Activated CD8-positive, alpha-beta T cell treated with anti-CD3 and anti-CD28 coated beads, Interleukin-2, amount 10 ng/mL, durations not matched to agents 7 days and 5 days (primary cell): ENCODE measurements around the gene EIF4ENIF1. TPM values are rescaled to one million over a fixed set of nuclear protein-coding genes. Genes with fewer than 3 reads are reported as not detected.

Source experiments
- ATAC-seq: fragments of 150-1000 bp; cut with Tn5 transposase; one replicate; pipeline ENCODE4 v1.10.0; 2021; ENCODE audit warnings: moderate library complexity
- CTCF ChIA-PET: fragments of 350-600 bp; sonication (Branson Sonifier 250); formaldehyde crosslinking; loops from one replicate; lab custom pipeline; 2021; ENCODE audit warnings: antibody characterized with exemption; lab: Charles Lee
- POLR2A ChIA-PET: fragments of 350-600 bp; sonication (Branson Sonifier 250); formaldehyde crosslinking; loops from one replicate; lab custom pipeline; 2021; ENCODE audit warnings: antibody characterized with exemption; lab: Charles Lee
- DNase-seq: peaks from one replicate; pipeline ENCODE4 v3.0.0-alpha.2; 2020
- H3K27ac Mint-ChIP-seq: one replicate; pipeline ENCODE4 v1.8.0; 2021; ENCODE audit warnings: mild to moderate bottlenecking, mixed read lengths
- H3K27me3 Mint-ChIP-seq: one replicate; pipeline ENCODE4 v1.8.0; 2021; ENCODE audit warnings: low read depth, mixed read lengths
- H3K36me3 Mint-ChIP-seq: one replicate; pipeline ENCODE4 v1.8.0; 2021; ENCODE audit warnings: low read depth, mixed read lengths
- H3K4me1 Mint-ChIP-seq: one replicate; pipeline ENCODE4 v1.8.0; 2021; ENCODE audit warnings: low read depth, mixed read lengths
- H3K4me3 Mint-ChIP-seq: one replicate; pipeline ENCODE4 v1.8.0; 2021; ENCODE audit warnings: mild to moderate bottlenecking, mixed read lengths
- H3K9me3 Mint-ChIP-seq: one replicate; pipeline ENCODE4 v1.8.0; 2022; ENCODE audit warnings: mixed read lengths; ENCODE audit not compliant: insufficient read depth
- total RNA-seq, 2 experiments: library from RNA; stranded (reverse); gene quantifications; one replicate each; pipeline ENCODE4 v1.2.3, GENCODE V29; 2021

The EIF4ENIF1 gene
- total RNA-seq, 2 experiments from 2014 or later, result 34.6 to 39.3 TPM

- no peak for ATAC-seq
- no peak overlapping the region for H3K4me3 Mint-ChIP-seq
- ChIA-PET CTCF (no interaction called here), POLR2A (no interaction called here)
- peaks cover 49% of the 10 kb centered on the region for H3K36me3 Mint-ChIP-seq
- H3K27ac Mint-ChIP-seq, result no peak overlapping the region
- H3K9me3 Mint-ChIP-seq, result no peaks in the 10 kb centered on the region
- H3K27me3 Mint-ChIP-seq, result no peaks in the 10 kb centered on the region
- no peak for DNase-seq
- H3K4me1 Mint-ChIP-seq, result no peaks in the 10 kb centered on the region
Measured at GRCh38 chr22:31465307-31465706, 24.3 kb downstream of the EIF4ENIF1 start.

- no peaks in the 10 kb centered on the region for H3K4me1 Mint-ChIP-seq
- DNase-seq (no peak), ATAC-seq (no peak)
- H3K27me3 Mint-ChIP-seq, result no peaks in the 10 kb centered on the region
- H3K36me3 Mint-ChIP-seq, result peaks cover 50% of the 10 kb centered on the region
- POLR2A ChIA-PET, result no interaction called here
- H3K27ac Mint-ChIP-seq, result no peak overlapping the region
- H3K9me3 Mint-ChIP-seq, result no peaks in the 10 kb centered on the region
- CTCF ChIA-PET, result no interaction called here
- no peak overlapping the region for H3K4me3 Mint-ChIP-seq
Measured at GRCh38 chr22:31461699-31462098, 27.9 kb downstream of the EIF4ENIF1 start.

DNA sequence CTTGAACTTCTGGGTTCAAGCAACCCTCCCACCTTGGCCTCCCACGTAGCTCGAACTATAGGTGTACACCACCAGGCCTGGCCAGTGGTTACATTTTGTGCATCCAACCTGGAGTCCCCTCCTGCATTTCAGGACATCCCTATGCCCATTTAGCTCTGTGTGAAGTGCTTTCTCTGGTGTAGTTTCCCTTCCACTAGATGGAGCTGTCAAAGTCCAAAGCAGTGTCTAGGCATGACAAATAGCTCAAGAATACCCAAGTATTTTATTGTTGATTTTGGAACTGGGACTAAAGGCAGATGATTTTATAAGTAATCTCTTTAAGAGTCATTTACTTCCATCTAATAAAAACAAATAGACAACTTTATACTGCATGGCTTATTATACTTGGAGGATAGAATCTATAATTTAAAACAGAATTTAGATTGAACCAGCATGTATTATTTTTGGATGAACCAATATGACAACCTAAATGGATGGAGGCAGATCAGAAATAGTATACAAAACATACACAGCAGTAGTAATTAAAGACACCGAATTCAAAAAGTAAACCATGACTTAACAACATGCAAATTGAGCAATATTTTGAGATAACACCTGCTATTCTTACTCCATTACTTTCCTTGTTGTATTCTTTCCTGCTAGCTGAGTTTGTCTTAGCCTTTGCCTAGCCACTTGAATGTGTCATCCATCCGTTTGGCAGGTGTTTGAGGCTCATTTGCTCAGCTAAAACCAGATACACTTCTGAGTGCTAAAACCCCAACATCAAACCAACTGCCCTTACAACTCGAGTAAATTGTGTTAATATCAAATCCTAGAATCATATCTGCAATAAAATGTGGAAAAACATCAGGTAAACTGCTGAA is 37.7 kb downstream of the EIF4ENIF1 start:
- Mint-ChIP-seq H3K36me3 (peaks cover 40% of the 10 kb centered on the region), H3K4me1 (peaks cover 3% of the 10 kb centered on the region), H3K27me3 (no peaks in the 10 kb centered on the region), H3K9me3 (no peaks in the 10 kb centered on the region), H3K27ac (no peak overlapping the region), H3K4me3 (no peak overlapping the region)
- ATAC-seq (peak; percentile 76), DNase-seq (peak; percentile 29)
- ChIA-PET POLR2A (interaction anchor here (0.9 kb wide), 1 partner anchor 178 kb away, joined by 3 read pairs; no protein-coding TSS in a partner anchor), CTCF (interaction anchor here (0.6 to 2.0 kb wide), 22 partner anchors 9 to 210 kb away, joined by 3 to 18 read pairs (median 5); partner anchors contain the start of gene PISD)

- H3K4me3 Mint-ChIP-seq, result no peak overlapping the region
- no peak overlapping the region for H3K27ac Mint-ChIP-seq
- peaks cover 42% of the 10 kb centered on the region for H3K36me3 Mint-ChIP-seq
- DNase-seq (no peak), ATAC-seq (no peak)
- ChIA-PET CTCF (interaction anchor here (1.4 kb wide), 1 partner anchor 44 kb away, joined by 3 read pairs; no protein-coding TSS in a partner anchor), POLR2A (interaction anchor here (0.6 kb wide), 1 partner anchor 18 kb away, joined by 3 read pairs; no protein-coding TSS in a partner anchor)
- H3K9me3 Mint-ChIP-seq, result no peaks in the 10 kb centered on the region
- peaks cover 3% of the 10 kb centered on the region for H3K4me1 Mint-ChIP-seq
- no peaks in the 10 kb centered on the region for H3K27me3 Mint-ChIP-seq
Measured at GRCh38 chr22:31449506-31449905, 40.1 kb downstream of the EIF4ENIF1 start.

- ChIA-PET CTCF (interaction anchor here (0.7 to 1.4 kb wide), 3 partner anchors 10 to 184 kb away, joined by 3 read pairs; no protein-coding TSS in a partner anchor), POLR2A (interaction anchor here (0.7 kb wide), 1 partner anchor 360 kb away, joined by 3 read pairs; no protein-coding TSS in a partner anchor)
- Mint-ChIP-seq H3K36me3 (peaks cover 41% of the 10 kb centered on the region), H3K9me3 (no peaks in the 10 kb centered on the region), H3K27ac (peak overlapping the region; percentile 40), H3K4me1 (peaks cover 3% of the 10 kb centered on the region), H3K4me3 (no peak overlapping the region), H3K27me3 (no peaks in the 10 kb centered on the region)
- DNase-seq (no peak), ATAC-seq (no peak)
Measured at GRCh38 chr22:31448382-31448781, 41.3 kb downstream of the EIF4ENIF1 start.

DNA sequence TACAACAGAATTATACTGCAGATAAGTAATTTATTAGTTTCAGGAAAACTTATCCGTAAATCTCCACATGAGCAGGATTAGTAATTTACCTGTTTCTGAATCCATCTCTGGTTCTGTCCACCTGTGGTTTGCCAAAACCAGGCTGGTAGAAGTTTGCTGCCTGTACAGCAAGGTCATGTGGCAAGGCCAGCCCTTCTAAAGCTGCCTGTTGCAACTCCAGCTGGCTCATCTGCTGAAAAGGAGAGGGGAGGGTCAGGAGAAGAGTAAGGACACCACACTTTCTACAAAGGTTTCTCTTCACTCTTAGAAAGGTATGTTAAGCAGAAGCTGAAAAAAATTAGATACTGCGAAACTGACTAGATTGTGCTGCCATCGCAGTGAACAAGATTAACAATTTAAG is 42.3 kb downstream of the EIF4ENIF1 start:
- Mint-ChIP-seq H3K36me3 (peaks cover 44% of the 10 kb centered on the region), H3K4me3 (no peak overlapping the region), H3K4me1 (peaks cover 2% of the 10 kb centered on the region), H3K9me3 (no peaks in the 10 kb centered on the region), H3K27me3 (no peaks in the 10 kb centered on the region), H3K27ac (no peak overlapping the region)
- ChIA-PET CTCF (interaction anchor here (0.7 to 1.7 kb wide), 4 partner anchors 8 to 218 kb away, joined by 3 read pairs; no protein-coding TSS in a partner anchor), POLR2A (interaction anchor here (0.7 kb wide), 1 partner anchor 359 kb away, joined by 3 read pairs; no protein-coding TSS in a partner anchor)
- DNase-seq (no peak), ATAC-seq (no peak)

GRCh38 chr22:31446767-31447166 is 42.9 kb downstream of the EIF4ENIF1 start:
- H3K27me3 Mint-ChIP-seq, result no peaks in the 10 kb centered on the region
- CTCF ChIA-PET, result interaction anchor here (0.6 to 1.7 kb wide), 3 partner anchors 13 to 186 kb away, joined by 3 read pairs; no protein-coding TSS in a partner anchor

GRCh38 chr22:31446208-31446607 is 43.4 kb downstream of the EIF4ENIF1 start:
- CTCF ChIA-PET, result interaction anchor here (1.0 to 1.7 kb wide), 2 partner anchors 14 to 188 kb away, joined by 3 read pairs; no protein-coding TSS in a partner anchor
- POLR2A ChIA-PET, result no interaction called here
- H3K9me3 Mint-ChIP-seq, result no peaks in the 10 kb centered on the region
- H3K27ac Mint-ChIP-seq, result peak overlapping the region; percentile 14
- peaks cover 46% of the 10 kb centered on the region for H3K36me3 Mint-ChIP-seq
- ATAC-seq (no peak), DNase-seq (no peak)
- H3K4me1 Mint-ChIP-seq, result no peaks in the 10 kb centered on the region
- H3K4me3 Mint-ChIP-seq, result no peak overlapping the region
- no peaks in the 10 kb centered on the region for H3K27me3 Mint-ChIP-seq

More at GRCh38 chr22:31446767-31447166, 42.9 kb downstream of the EIF4ENIF1 start:
- Mint-ChIP-seq H3K4me3 (no peak overlapping the region), H3K4me1 (no peaks in the 10 kb centered on the region), H3K9me3 (no peaks in the 10 kb centered on the region), H3K27ac (no peak overlapping the region), H3K36me3 (peaks cover 47% of the 10 kb centered on the region)
- ATAC-seq (no peak), DNase-seq (no peak)
- POLR2A ChIA-PET, result no interaction called here

DNA sequence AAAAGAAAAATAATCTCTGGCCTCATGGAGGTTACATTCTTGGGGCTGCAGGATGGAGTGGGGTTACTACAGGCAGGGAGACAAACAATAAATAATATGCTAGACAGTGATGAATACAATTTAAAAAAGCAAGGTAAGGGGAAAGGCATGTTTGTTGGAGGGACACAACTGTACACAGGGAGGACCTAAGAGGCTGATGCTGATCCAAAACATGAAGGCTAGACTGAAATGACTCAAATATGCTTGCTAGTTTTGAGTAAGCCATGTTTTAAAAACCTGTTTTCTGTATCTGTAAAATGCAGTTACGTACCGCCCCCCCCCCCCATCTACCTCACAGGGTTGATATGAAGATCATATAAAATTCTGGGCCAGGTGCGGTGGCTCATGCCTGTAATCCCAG is 44.0 kb downstream of the EIF4ENIF1 start:
- DNase-seq (no peak), ATAC-seq (no peak)
- ChIA-PET POLR2A (no interaction called here), CTCF (interaction anchor here (1.0 to 1.2 kb wide), 2 partner anchors 10 to 189 kb away, joined by 3 read pairs; no protein-coding TSS in a partner anchor)
- Mint-ChIP-seq H3K4me1 (no peaks in the 10 kb centered on the region), H3K4me3 (no peak overlapping the region), H3K27ac (no peak overlapping the region), H3K9me3 (no peaks in the 10 kb centered on the region), H3K36me3 (peaks cover 47% of the 10 kb centered on the region), H3K27me3 (no peaks in the 10 kb centered on the region)

GRCh38 chr22:31443516-31443915 is 46.1 kb downstream of the EIF4ENIF1 start:
- no peak for ATAC-seq
- H3K4me3 Mint-ChIP-seq, result no peak overlapping the region
- ChIA-PET CTCF (interaction anchor here (1.0 kb wide), 1 partner anchor 9 kb away, joined by 3 read pairs; no protein-coding TSS in a partner anchor), POLR2A (interaction anchor here (0.7 kb wide), 1 partner anchor 96 kb away, joined by 3 read pairs; no protein-coding TSS in a partner anchor)
- DNase-seq, result no peak
- H3K27me3 Mint-ChIP-seq, result no peaks in the 10 kb centered on the region
- H3K27ac Mint-ChIP-seq, result no peak overlapping the region
- H3K9me3 Mint-ChIP-seq, result no peaks in the 10 kb centered on the region
- H3K36me3 Mint-ChIP-seq, result peaks cover 51% of the 10 kb centered on the region
- H3K4me1 Mint-ChIP-seq, result no peaks in the 10 kb centered on the region

- H3K9me3 Mint-ChIP-seq, result no peaks in the 10 kb centered on the region
- CTCF ChIA-PET, result interaction anchor here (1.0 kb wide), 1 partner anchor 9 kb away, joined by 3 read pairs; no protein-coding TSS in a partner anchor
Measured at GRCh38 chr22:31442768-31443489, 46.7 kb downstream of the EIF4ENIF1 start.

More at GRCh38 chr22:31442768-31443489, 46.7 kb downstream of the EIF4ENIF1 start:
- no peaks in the 10 kb centered on the region for H3K4me1 Mint-ChIP-seq
- ATAC-seq, result no peak
- POLR2A ChIA-PET, result no interaction called here
- H3K36me3 Mint-ChIP-seq, result peaks cover 52% of the 10 kb centered on the region
- no peak overlapping the region for H3K27ac Mint-ChIP-seq
- no peaks in the 10 kb centered on the region for H3K27me3 Mint-ChIP-seq
- H3K4me3 Mint-ChIP-seq, result no peak overlapping the region
- no peak for DNase-seq
